HepG2 (cell line): Measurements from ENCODE around the gene TLCD1. TPM values are rescaled to one million over a fixed set of nuclear protein-coding genes. Genes with fewer than 3 reads are reported as not detected.

Experiments
- BORCS8-MEF2B ChIP-seq: sonication (generic); formaldehyde crosslinking; IDR thresholded peaks from 2 replicates; pipeline ENCODE4 v1.8.0; 2022; ENCODE audit warnings: mild to moderate bottlenecking, missing genetic modification reagents
- CC2D1A ChIP-seq: sonication (generic); formaldehyde crosslinking; IDR thresholded peaks from 2 replicates; pipeline ENCODE4 v1.8.1; 2023; ENCODE audit warnings: mild to moderate bottlenecking, missing genetic modification reagents
- GLI4 ChIP-seq: sonication (generic); formaldehyde crosslinking; IDR thresholded peaks from 2 replicates; pipeline ENCODE4 v1.5.1; 2020; ENCODE audit warnings: missing genetic modification reagents, mild to moderate bottlenecking, moderate library complexity, borderline replicate concordance
- NFYC ChIP-seq: IDR thresholded peaks from 2 replicates; pipeline ENCODE4 v1.6.1; 2016; ENCODE audit warnings: missing genetic modification reagents, missing compliant biosample characterization
- POLR2AphosphoS5 ChIP-seq: IDR thresholded peaks from 2 replicates; pipeline ENCODE4 v1.6.1; 2012; ENCODE audit warnings: low read depth, low read length
- RCOR2 ChIP-seq: IDR thresholded peaks from 2 replicates; pipeline ENCODE4 v1.6.1; 2016; ENCODE audit warnings: missing biosample characterization, missing genetic modification reagents
- SIN3A ChIP-seq: IDR thresholded peaks from 2 replicates; pipeline ENCODE4 v1.6.1; 2011; ENCODE audit warnings: low read depth, mild to moderate bottlenecking, control low read depth, low read length, borderline replicate concordance
- TARDBP ChIP-seq: sonication (generic); formaldehyde crosslinking; IDR thresholded peaks from 2 replicates; pipeline ENCODE4 v1.8.0; 2022; ENCODE audit warnings: mild to moderate bottlenecking, missing genetic modification reagents
- XRCC5 ChIP-seq: fragments of 200-400 bp; formaldehyde crosslinking; optimal IDR thresholded peaks from 2 replicates; pipeline ENCODE3; 2017; ENCODE audit warnings: mild to moderate bottlenecking, low read length
- ZFP90 ChIP-seq: sonication (generic); formaldehyde crosslinking; IDR thresholded peaks from 2 replicates; pipeline ENCODE4 v1.8.0; 2022; ENCODE audit warnings: missing genetic modification reagents, mild to moderate bottlenecking, inconsistent platforms, borderline replicate concordance
- ZNF205 ChIP-seq: IDR thresholded peaks from 2 replicates; pipeline ENCODE4 v1.6.1; 2018; ENCODE audit warnings: missing biosample characterization, missing genetic modification reagents
- ZNF713 ChIP-seq: sonication (generic); formaldehyde crosslinking; IDR thresholded peaks from 2 replicates; pipeline ENCODE4 v1.4.0; 2020; ENCODE audit warnings: mild to moderate bottlenecking, missing genetic modification reagents
- ZNF788 ChIP-seq: sonication (generic); formaldehyde crosslinking; IDR thresholded peaks from 2 replicates; pipeline ENCODE4 v1.5.0; 2020; ENCODE audit warnings: mild to moderate bottlenecking, missing genetic modification reagents, borderline replicate concordance
- polyA plus RNA-seq, 8 experiments: library from polyadenylated mRNA; depleted of rRNA in 3 of 8; stranded (reverse) in 7 of 8; unstranded in 1 of 8; fragments of >200 nt; fragmentation: Illumina TruSeq in 4 of 8; extraction: Trizol in 4 of 8; gene quantifications; 2 replicates each; pipeline versions ENCODE4 v1.2.1 to v1.2.3, GENCODE V29; 2011 to 2016; ENCODE audit warnings: low read depth in 4 of 8, missing spikeins in 1 of 8, mixed read lengths in 1 of 8; ENCODE audit not compliant: insufficient read depth in 1 of 8
- total RNA-seq, 5 experiments: library from RNA; depleted of rRNA; stranded (reverse); fragments of >200 nt; fragmentation: Illumina TruSeq; extraction: Trizol; gene quantifications; 2 replicates each; pipeline ENCODE4 v1.2.3, GENCODE V29; 2016; ENCODE audit warnings: low read depth in 1 of 5
- TF ChIP-seq, protein P1 (sequence below): sonication (generic); formaldehyde crosslinking; IDR thresholded peaks from 2 replicates; pipeline ENCODE4 v1.5.0; 2020; ENCODE audit warnings: mild to moderate bottlenecking, missing genetic modification reagents
- TF ChIP-seq, protein P2 (sequence below): sonication (generic); formaldehyde crosslinking; IDR thresholded peaks from 2 replicates; pipeline ENCODE4 v1.4.0; 2020; ENCODE audit warnings: missing genetic modification reagents
- TF ChIP-seq, protein P3 (sequence below): sonication (generic); formaldehyde crosslinking; IDR thresholded peaks from 2 replicates; pipeline ENCODE4 v1.8.0; 2022; ENCODE audit warnings: mild to moderate bottlenecking, missing genetic modification reagents, borderline replicate concordance
- TF ChIP-seq, protein P4 (sequence below): sonication (generic); formaldehyde crosslinking; conservative IDR thresholded peaks from 2 replicates; pipeline ENCODE4 v1.4.0; 2020; ENCODE audit warnings: missing genetic modification reagents
- TF ChIP-seq, protein P5 (sequence below): sonication (generic); formaldehyde crosslinking; IDR thresholded peaks from 2 replicates; pipeline ENCODE4 v1.4.0; 2020; ENCODE audit warnings: missing genetic modification reagents

TLCD1 gene
- total and polyA plus RNA-seq, 2 of the 13 experiments (the other 11 are each of a cell fraction or from before 2014, with no cell fraction given) = 14.9 to 19.6 TPM

DNA sequence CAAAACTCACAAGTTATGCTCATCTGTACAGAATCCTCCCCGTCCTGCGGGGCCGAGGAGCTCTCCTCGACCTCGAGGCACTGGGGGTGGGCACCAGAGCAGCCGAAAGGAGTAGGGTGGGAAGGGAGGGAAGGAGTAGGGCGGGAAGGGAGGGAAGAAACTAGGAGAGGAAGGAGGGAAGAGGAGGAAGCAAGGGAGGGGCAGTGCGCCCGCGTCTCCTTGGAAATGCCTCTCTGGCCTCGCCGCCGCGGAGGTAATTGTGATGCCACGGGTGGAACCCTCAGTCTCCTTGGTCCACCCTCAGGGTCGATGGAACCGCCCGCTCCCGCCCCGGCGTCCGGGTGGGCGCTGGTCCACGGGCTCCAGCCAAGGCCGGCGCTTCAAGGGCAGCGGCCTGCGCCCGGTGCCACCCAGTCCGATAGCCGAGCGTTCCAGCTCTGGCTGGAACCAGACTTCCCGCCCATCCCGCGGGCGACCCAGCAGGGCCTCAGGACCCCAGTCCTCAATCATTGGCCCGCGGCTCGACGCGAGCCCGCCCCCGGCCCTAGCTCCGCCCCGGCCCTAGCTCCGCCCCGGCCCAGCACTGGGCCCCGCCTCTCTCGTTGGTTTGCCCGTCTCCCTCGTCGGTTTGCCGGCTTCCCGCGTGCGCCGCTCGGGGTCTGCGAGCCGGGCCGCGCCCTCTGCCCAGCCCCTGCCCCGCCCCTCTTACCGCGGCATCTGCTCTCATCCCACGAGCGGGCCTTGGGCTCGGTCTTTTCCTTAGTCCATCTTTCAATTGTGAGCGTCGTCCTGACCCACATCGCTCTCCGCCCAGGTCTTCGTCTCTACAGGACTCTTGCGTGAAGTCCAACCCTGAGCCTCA lies 14.9 kb downstream of the TLCD1 start (continued):
- TF ChIP-seq, protein P1, sequence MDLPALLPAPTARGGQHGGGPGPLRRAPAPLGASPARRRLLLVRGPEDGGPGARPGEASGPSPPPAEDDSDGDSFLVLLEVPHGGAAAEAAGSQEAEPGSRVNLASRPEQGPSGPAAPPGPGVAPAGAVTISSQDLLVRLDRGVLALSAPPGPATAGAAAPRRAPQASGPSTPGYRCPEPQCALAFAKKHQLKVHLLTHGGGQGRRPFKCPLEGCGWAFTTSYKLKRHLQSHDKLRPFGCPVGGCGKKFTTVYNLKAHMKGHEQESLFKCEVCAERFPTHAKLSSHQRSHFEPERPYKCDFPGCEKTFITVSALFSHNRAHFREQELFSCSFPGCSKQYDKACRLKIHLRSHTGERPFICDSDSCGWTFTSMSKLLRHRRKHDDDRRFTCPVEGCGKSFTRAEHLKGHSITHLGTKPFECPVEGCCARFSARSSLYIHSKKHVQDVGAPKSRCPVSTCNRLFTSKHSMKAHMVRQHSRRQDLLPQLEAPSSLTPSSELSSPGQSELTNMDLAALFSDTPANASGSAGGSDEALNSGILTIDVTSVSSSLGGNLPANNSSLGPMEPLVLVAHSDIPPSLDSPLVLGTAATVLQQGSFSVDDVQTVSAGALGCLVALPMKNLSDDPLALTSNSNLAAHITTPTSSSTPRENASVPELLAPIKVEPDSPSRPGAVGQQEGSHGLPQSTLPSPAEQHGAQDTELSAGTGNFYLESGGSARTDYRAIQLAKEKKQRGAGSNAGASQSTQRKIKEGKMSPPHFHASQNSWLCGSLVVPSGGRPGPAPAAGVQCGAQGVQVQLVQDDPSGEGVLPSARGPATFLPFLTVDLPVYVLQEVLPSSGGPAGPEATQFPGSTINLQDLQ = no peak
- TF ChIP-seq POLR2AphosphoS5 (peak; percentile 90), ZNF713 (peak; percentile 56; the same call in 1 of the 2 replicates), ZNF788 (peak; percentile 52; the same call in 1 of the 2 replicates), SIN3A (peak; percentile 49; the same call in 1 of the 2 replicates), ZFP90 (CRISPR knock-in tag) (peak; percentile 35; the same call in 1 of the 2 replicates), ZNF205 (peak; percentile 37; the same call in 1 of the 2 replicates), TARDBP (peak; percentile 78), CC2D1A (CRISPR knock-in tag) (no peak), NFYC (peak; percentile 77), GLI4 (CRISPR knock-in tag) (peak; percentile 35; the same call in 1 of the 2 replicates), XRCC5 (peak; percentile 37), RCOR2 (CRISPR knock-in tag) (no peak), BORCS8-MEF2B (CRISPR knock-in tag) (peak; percentile 81)
- TF ChIP-seq, protein P2, sequence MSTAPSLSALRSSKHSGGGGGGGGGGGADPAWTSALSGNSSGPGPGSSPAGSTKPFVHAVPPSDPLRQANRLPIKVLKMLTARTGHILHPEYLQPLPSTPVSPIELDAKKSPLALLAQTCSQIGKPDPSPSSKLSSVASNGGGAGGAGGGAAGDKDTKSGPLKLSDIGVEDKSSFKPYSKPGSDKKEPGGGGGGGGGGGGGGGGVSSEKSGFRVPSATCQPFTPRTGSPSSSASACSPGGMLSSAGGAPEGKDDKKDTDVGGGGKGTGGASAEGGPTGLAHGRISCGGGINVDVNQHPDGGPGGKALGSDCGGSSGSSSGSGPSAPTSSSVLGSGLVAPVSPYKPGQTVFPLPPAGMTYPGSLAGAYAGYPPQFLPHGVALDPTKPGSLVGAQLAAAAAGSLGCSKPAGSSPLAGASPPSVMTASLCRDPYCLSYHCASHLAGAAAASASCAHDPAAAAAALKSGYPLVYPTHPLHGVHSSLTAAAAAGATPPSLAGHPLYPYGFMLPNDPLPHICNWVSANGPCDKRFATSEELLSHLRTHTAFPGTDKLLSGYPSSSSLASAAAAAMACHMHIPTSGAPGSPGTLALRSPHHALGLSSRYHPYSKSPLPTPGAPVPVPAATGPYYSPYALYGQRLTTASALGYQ (CRISPR knock-in tag) = peak; percentile 58; the same call in 1 of the 2 replicates
- TF ChIP-seq, protein P3, sequence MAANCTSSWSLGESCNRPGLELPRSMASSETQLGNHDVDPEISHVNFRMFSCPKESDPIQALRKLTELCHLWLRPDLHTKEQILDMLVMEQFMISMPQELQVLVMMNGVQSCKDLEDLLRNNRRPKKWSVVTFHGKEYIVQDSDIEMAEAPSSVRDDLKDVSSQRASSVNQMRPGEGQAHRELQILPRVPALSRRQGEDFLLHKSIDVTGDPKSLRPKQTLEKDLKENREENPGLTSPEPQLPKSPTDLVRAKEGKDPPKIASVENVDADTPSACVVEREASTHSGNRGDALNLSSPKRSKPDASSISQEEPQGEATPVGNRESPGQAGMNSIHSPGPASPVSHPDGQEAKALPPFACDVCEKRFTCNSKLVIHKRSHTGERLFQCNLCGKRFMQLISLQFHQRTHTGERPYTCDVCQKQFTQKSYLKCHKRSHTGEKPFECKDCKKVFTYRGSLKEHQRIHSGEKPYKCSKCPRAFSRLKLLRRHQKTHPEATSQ (CRISPR knock-in tag) = no peak
- TF ChIP-seq, protein P4, sequence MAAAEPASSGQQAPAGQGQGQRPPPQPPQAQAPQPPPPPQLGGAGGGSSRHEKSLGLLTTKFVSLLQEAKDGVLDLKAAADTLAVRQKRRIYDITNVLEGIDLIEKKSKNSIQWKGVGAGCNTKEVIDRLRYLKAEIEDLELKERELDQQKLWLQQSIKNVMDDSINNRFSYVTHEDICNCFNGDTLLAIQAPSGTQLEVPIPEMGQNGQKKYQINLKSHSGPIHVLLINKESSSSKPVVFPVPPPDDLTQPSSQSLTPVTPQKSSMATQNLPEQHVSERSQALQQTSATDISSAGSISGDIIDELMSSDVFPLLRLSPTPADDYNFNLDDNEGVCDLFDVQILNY (CRISPR knock-in tag) = peak; percentile 52; the same call in 1 of the 2 replicates
- TF ChIP-seq, protein P5, sequence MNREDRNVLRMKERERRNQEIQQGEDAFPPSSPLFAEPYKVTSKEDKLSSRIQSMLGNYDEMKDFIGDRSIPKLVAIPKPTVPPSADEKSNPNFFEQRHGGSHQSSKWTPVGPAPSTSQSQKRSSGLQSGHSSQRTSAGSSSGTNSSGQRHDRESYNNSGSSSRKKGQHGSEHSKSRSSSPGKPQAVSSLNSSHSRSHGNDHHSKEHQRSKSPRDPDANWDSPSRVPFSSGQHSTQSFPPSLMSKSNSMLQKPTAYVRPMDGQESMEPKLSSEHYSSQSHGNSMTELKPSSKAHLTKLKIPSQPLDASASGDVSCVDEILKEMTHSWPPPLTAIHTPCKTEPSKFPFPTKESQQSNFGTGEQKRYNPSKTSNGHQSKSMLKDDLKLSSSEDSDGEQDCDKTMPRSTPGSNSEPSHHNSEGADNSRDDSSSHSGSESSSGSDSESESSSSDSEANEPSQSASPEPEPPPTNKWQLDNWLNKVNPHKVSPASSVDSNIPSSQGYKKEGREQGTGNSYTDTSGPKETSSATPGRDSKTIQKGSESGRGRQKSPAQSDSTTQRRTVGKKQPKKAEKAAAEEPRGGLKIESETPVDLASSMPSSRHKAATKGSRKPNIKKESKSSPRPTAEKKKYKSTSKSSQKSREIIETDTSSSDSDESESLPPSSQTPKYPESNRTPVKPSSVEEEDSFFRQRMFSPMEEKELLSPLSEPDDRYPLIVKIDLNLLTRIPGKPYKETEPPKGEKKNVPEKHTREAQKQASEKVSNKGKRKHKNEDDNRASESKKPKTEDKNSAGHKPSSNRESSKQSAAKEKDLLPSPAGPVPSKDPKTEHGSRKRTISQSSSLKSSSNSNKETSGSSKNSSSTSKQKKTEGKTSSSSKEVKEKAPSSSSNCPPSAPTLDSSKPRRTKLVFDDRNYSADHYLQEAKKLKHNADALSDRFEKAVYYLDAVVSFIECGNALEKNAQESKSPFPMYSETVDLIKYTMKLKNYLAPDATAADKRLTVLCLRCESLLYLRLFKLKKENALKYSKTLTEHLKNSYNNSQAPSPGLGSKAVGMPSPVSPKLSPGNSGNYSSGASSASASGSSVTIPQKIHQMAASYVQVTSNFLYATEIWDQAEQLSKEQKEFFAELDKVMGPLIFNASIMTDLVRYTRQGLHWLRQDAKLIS (CRISPR knock-in tag) = no peak
